Transverse colon (tissue), 4 donors: ENCODE measurements around the gene PANX2. TPM values are rescaled to one million over a fixed set of nuclear protein-coding genes. Genes with fewer than 3 reads are reported as not detected.

Experiments used
- DNase-seq: peaks from one replicate; pipeline ENCODE4 v3.0.0-alpha.2; 2019
- H3K27ac ChIP-seq, 4 donors: fragments of 200-600 bp; sonication (generic); 2 replicates each; pipeline ENCODE4 v1.5.1; 2016 to 2018; ENCODE audit warnings: inconsistent platforms in 4 of 4
- H3K27me3 ChIP-seq: fragments of 200-600 bp; sonication (generic); 2 replicates; pipeline ENCODE4 v1.5.1; 2017; ENCODE audit warnings: inconsistent platforms
- H3K36me3 ChIP-seq, 4 donors: fragments of 200-600 bp; sonication (generic); 2 replicates each; pipeline ENCODE4 v1.5.1; 2017 to 2019; ENCODE audit warnings: inconsistent platforms in 4 of 4
- H3K4me1 ChIP-seq, 4 donors: fragments of 200-600 bp; sonication (generic); 2 replicates each; pipeline ENCODE4 v1.5.1; 2017 to 2020; ENCODE audit warnings: inconsistent platforms in 4 of 4
- H3K4me3 ChIP-seq, 4 donors: fragments of 200-600 bp; sonication (generic); 1 replicate in 1 of 4; 2 replicates in 3 of 4; pipeline versions ENCODE4 v1.5.1 to v1.6.1; 2017 to 2019; ENCODE audit warnings: inconsistent platforms in 4 of 4
- H3K9me3 ChIP-seq, 2 donors: fragments of 200-600 bp; sonication (generic); 2 replicates each; pipeline ENCODE4 v1.5.1; 2017 to 2019; ENCODE audit warnings: inconsistent platforms in 2 of 2
- EP300 ChIP-seq: sonication (generic); formaldehyde crosslinking; IDR thresholded peaks from one replicate; pipeline ENCODE4 v1.6.1; 2017; ENCODE audit warnings: antibody characterized with exemption, low read depth
- POLR2A ChIP-seq: fragments of 450-650 bp; IDR thresholded peaks from one replicate; pipeline ENCODE4 v1.6.1; 2016; ENCODE audit warnings: antibody characterized with exemption, mild to moderate bottlenecking, moderate library complexity
- POLR2AphosphoS5 ChIP-seq, 3 donors: sonication (generic); formaldehyde crosslinking; IDR thresholded peaks; one replicate each; pipeline ENCODE4 v1.6.1; 2016; ENCODE audit warnings: antibody characterized with exemption in 3 of 3
- WGBS, 2 donors: methylation state at CpG; one replicate each; pipeline ENCODE4 v1.1.5; 2018; ENCODE audit warnings: low coverage in 1 of 2; 5-methylcytosine and 5-hydroxymethylcytosine counted together
- in situ Hi-C, 4 donors: fragments of 200-750 bp; cut with MboI; loops; one replicate each; pipeline versions ENCODE4 v1.15.0 to v1.15.1; 2017; ENCODE audit warnings: low sequenced_read_pairs in 3 of 4, low pct_ligation_motif_present in 1 of 4, low pct_unique_long_range_greater_than_20kb in 1 of 4
- intact Hi-C: fragments of 100-400 bp; cut with DNase I; formaldehyde crosslinking; loops from one replicate; pipeline ENCODE4 v1.15.1; 2023; ENCODE audit warnings: low total_unique reads
- total RNA-seq, 4 donors: library from RNA; depleted of rRNA; stranded (reverse); fragments of >200 nt; gene quantifications; one replicate each; pipeline ENCODE4 v1.1.0, GENCODE V29; 2016
- TF ChIP-seq, protein P1 (sequence below), 5 experiments: fragments of 200-600 bp in 3 of 5; fragments of 450-650 bp in 2 of 5; sonication (generic) in 3 of 5; IDR thresholded peaks; 1 replicate in 2 of 5; 2 replicates in 3 of 5; pipeline ENCODE4 v1.5.1; 2016 to 2017; ENCODE audit warnings: antibody characterized with exemption in 5 of 5, inconsistent platforms in 3 of 5, mild to moderate bottlenecking in 2 of 5, moderate library complexity in 1 of 5

The PANX2 gene
- total RNA-seq, 4 donors from 2014 or later, result 0.32 TPM; not detected in 3

DNA sequence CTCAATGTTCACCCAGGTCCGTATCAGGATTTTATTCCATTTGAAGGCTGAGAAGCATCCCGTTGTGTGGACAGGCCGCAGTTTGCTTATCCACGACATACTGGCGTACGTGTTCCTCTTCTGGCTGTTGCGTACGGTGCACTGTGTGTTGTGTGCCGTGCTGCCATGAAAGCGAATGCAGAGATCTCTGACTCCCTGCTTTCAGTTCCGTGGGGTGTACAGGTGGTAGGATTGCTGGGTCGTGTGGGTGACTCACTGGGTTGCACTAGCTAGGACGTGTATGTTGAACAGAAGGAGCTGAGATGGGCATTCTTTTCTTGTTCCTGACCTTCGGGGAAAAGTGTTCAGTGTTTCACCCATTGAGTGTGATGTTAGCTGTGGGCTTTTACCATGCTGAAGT, 40.6 kb downstream of the PANX2 start:
- TF ChIP-seq POLR2A (no peak), POLR2AphosphoS5 (IDR thresholded peaks at IDR 0.05) (no peak), EP300 (no peak)
- TF ChIP-seq, protein P1, sequence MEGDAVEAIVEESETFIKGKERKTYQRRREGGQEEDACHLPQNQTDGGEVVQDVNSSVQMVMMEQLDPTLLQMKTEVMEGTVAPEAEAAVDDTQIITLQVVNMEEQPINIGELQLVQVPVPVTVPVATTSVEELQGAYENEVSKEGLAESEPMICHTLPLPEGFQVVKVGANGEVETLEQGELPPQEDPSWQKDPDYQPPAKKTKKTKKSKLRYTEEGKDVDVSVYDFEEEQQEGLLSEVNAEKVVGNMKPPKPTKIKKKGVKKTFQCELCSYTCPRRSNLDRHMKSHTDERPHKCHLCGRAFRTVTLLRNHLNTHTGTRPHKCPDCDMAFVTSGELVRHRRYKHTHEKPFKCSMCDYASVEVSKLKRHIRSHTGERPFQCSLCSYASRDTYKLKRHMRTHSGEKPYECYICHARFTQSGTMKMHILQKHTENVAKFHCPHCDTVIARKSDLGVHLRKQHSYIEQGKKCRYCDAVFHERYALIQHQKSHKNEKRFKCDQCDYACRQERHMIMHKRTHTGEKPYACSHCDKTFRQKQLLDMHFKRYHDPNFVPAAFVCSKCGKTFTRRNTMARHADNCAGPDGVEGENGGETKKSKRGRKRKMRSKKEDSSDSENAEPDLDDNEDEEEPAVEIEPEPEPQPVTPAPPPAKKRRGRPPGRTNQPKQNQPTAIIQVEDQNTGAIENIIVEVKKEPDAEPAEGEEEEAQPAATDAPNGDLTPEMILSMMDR (IDR thresholded peaks at IDR 0.05), result no peak
- intact Hi-C loops (loop anchor here (5.0 kb wide), 1 partner anchor 59 kb away; no protein-coding TSS in a partner anchor), in situ Hi-C loops (loop anchor here in 1 of 4 donors (10.0 kb wide), 1 partner anchor 66 kb away; no protein-coding TSS in a partner anchor)
- Histone ChIP-seq H3K36me3 (peaks cover 0 to 29% (median 2%) of the 10 kb centered on the region in 4 donors), H3K27me3 (no peaks in the 10 kb centered on the region), H3K9me3 (no peaks in the 10 kb centered on the region), H3K4me3 (no peak overlapping the region), H3K4me1 (peaks cover 0 to 7% (median 1%) of the 10 kb centered on the region in 4 donors), H3K27ac (no peak overlapping the region)
- 92 to 96% methylated on average over 4 to 14 of the region's 14 CpGs for WGBS, 2 donors
- no peak for DNase-seq

DNA sequence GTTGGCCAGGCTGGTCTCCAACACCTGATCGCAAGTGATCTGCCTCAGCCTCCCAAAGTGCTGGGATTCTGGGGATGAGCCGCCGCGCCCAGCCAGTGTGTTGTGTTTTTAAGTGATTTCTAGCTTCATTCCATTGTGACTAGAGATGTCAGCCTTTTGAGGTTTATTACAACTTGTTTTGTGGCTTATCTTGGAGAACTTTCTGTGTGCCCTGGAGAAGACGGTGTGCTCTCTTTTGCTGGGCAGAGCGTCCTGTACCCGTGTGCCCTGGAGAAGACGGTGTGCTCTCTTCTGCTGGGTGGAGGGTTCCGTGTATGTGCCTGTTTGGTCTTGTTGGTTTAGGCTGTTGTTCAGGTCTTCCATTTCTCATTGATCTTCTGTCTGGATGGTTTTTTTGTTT, 42.7 kb downstream of the PANX2 start:
- Histone ChIP-seq H3K36me3 (peaks cover 0 to 44% (median 14%) of the 10 kb centered on the region in 4 donors), H3K27me3 (no peaks in the 10 kb centered on the region), H3K4me3 (no peak overlapping the region), H3K9me3 (no peaks in the 10 kb centered on the region), H3K27ac (no peak overlapping the region), H3K4me1 (peaks cover 0 to 3% (median 0%) of the 10 kb centered on the region in 4 donors)
- intact Hi-C loops, result loop anchor here (5.0 kb wide), 1 partner anchor 61 kb away; no protein-coding TSS in a partner anchor
- no peak for DNase-seq
- no peak for TF ChIP-seq EP300
- TF ChIP-seq, protein P1 (IDR thresholded peaks at IDR 0.05), result no peak
- in situ Hi-C loops, result loop anchor here in 1 of 4 donors (10.0 kb wide), 1 partner anchor 68 kb away; no protein-coding TSS in a partner anchor
- WGBS, 2 donors, result 90 to 98% methylated on average over 9 of the region's 9 CpGs

DNA sequence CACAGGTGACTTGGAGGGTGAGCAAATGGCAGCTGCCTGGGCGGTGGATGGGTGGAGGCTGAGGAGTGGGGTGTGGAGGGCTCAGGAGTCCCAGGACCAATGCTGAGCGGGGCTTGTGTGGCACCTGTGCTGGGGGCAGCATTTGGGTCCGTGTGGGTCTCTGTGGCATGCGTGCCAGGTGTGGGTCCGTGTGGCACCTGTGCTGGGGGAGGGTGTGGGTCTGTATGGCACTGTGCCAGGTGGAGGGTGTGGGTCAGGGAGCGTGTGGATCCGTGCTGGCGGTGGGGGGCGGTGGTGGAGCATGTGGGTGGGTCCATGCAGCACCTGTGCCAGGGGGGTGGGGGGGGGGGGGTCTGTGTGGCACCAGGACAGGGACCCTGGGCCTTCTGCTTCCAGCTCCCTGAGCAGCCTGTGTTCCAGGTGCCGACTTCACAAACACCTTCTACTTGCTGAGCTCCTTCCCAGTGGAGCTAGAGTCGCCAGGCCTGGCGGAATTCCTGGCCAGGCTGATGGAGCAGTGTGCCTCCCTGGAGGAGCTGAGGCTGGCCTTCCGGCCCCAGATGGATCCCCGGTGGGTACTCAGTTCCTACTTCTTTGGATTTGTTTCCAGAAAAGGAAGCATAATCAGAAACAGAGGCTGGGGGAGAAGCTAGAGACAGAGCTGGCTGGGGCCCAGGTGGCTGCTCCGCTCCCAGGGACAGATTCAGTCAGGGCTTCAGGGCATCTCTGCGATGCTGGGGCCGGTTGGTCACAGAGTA, 44.9 kb downstream of the PANX2 start:
- WGBS, 2 donors, result 71 to 100% methylated on average over 2 to 14 of the region's 17 CpGs
- peaks cover 0 to 41% (median 14%) of the 10 kb centered on the region in 4 donors for H3K36me3 ChIP-seq
- in situ Hi-C loops, result loop anchor here in 1 of 4 donors (10.0 kb wide), 1 partner anchor 71 kb away; no protein-coding TSS in a partner anchor
- no peak overlapping the region for H3K27ac ChIP-seq
- peaks cover 0 to 8% (median 2%) of the 10 kb centered on the region in 4 donors for H3K4me1 ChIP-seq
- H3K4me3 ChIP-seq, result no peak overlapping the region
- TF ChIP-seq, protein P1 (IDR thresholded peaks at IDR 0.05), result no peak
- TF ChIP-seq POLR2AphosphoS5 (IDR thresholded peaks at IDR 0.05), result no peak
- no peak for TF ChIP-seq POLR2A
- TF ChIP-seq EP300, result no peak
- no peaks in the 10 kb centered on the region for H3K9me3 ChIP-seq
- no peaks in the 10 kb centered on the region for H3K27me3 ChIP-seq
- no peak for DNase-seq
- intact Hi-C loops, result no loop called here

DNA sequence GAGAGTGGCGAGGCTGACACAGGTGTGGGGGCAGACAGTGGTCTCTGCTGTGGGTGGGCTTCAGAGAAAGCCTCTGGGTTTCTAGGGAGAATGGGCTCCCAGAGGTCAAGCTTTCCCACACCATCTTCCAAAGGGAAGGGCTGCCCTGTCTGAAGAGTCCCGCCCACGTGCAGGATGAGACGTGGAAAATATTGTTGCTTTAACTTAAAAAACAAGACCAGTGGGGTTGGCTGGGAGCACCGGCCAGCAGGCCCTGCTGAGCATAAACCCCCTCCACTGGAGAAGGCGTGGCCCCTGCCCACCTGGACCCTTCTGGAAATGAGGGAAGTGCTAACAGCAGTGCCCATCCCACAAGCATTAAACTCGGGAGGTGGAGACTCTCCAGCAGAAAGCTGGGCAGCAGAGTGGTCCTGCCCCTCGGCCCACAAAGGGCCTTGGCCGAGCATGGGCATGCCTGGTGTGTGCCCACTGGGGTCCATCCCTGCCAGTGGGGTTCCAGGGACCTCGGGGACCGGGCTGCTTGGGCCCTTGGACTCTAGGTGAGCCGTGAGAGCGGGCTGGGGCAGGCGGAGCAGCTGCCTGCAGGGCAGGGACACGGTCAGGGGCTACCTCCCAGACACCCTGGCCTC, 45.6 kb downstream of the PANX2 start:
- in situ Hi-C loops, result loop anchor here in 1 of 4 donors (10.0 kb wide), 1 partner anchor 71 kb away; no protein-coding TSS in a partner anchor
- Histone ChIP-seq H3K27ac (no peak overlapping the region), H3K36me3 (peaks cover 0 to 40% (median 14%) of the 10 kb centered on the region in 4 donors), H3K27me3 (no peaks in the 10 kb centered on the region), H3K9me3 (no peaks in the 10 kb centered on the region), H3K4me3 (no peak overlapping the region), H3K4me1 (peaks cover 0 to 8% (median 2%) of the 10 kb centered on the region in 4 donors)
- TF ChIP-seq EP300 (no peak), POLR2A (no peak), POLR2AphosphoS5 (IDR thresholded peaks at IDR 0.05) (no peak)
- TF ChIP-seq, protein P1 (IDR thresholded peaks at IDR 0.05), result no peak
- 88% methylated on average over 12 of the region's 15 CpGs; no CpG with 5 or more reads in 1 of the 2 donors for WGBS, 2 donors
- intact Hi-C loops, result no loop called here
- DNase-seq, result no peak
